ENCODE results near the gene VWCE. TPM values are rescaled to one million over a fixed set of nuclear protein-coding genes. Genes with fewer than 3 reads are reported as not detected.
"Not testable (repeated sequence)": the region's sequence is repeated elsewhere in the genome, so short reads cannot be mapped to it uniquely, and the experiment has no call there.

The VWCE gene
- total RNA-seq, 1 donor from 2014 or later: 0.41 TPM

DNA sequence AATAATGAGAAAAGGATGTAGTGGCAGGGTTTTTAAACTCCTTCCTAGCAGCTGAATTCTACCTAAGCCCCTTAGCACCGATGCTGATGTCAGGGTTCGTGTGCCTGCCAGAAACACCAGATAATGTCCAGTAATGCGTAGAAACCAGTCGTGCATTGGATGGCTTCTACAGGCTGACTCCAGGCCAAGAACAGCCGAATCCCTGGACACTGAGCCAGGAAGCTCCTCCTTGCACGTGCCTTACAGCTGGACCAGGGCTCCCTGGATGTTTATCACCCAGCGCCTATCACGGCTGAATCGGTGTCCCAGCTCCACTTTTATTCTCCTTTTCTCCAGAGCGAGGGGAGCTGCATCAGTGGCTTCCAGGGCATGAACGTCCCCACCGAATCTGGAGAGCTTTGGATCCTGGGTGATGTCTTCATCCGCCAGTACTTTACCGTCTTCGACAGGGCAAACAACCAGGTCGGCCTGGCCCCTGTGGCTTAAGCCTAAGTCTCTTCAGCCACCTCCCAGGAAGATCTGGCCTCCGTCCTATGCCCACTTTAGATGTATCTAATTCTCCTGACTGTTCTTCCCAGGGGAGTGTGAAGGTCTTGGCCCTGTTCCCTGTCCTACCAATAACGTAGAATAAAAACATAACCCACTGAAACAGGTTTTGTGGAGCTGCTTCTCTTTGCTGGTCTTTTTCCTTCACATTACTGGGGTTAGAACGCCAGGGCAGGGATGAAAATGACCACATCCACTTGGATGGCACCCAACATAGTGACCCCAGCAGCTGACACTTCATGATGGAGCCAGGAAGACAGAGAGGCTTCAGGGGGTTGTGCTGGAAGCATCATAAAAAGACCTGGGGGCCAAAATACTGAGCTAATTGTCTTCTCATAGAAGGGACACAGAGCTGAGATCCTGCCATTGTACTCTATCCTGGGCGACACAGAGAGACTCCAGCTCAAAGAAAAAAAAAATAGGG is 44.0 kb downstream of the VWCE start:
- DNase-seq: peak; percentile 83

DNA sequence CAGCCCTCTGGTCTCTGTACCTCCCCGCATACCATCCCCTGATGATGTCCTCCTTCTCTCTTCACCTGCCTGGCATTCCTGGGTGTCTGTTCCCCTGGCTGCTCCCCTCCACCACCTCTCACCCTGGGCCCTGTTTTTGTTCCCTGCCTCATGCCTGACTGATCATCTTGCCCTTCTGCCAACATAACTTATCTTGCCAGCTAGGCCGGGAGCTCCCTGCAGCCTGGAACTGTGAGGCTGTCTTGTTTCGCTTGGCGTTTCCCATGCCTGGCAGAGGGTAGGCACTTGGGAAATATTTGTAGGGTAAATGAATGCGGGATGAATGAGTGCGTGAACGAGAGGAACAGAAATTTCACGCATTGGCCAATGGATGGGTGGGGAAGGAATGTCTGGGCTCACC is 45.9 kb downstream of the VWCE start:
- DNase-seq: not testable (repeated sequence)

DNA sequence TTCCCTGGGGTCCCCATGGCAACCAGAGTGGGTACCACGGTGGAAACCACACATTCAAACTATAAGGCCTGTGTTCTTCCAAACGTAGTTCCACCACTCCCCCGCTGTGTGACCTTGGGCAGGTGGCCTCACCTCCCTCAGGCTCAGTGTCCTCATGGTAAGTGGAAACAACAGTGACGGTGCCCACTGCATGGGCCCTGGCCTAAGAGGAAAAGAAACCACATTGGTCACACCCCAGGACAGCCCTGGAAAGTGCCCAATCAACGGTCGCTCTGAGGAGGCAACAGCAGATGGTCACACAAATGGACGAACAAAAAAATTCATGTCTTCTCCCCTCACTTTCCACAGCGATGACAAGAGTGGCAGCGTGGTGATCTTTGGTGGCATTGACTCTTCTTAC is 47.0 kb downstream of the VWCE start:
- DNase-seq: not testable (repeated sequence)

DNA sequence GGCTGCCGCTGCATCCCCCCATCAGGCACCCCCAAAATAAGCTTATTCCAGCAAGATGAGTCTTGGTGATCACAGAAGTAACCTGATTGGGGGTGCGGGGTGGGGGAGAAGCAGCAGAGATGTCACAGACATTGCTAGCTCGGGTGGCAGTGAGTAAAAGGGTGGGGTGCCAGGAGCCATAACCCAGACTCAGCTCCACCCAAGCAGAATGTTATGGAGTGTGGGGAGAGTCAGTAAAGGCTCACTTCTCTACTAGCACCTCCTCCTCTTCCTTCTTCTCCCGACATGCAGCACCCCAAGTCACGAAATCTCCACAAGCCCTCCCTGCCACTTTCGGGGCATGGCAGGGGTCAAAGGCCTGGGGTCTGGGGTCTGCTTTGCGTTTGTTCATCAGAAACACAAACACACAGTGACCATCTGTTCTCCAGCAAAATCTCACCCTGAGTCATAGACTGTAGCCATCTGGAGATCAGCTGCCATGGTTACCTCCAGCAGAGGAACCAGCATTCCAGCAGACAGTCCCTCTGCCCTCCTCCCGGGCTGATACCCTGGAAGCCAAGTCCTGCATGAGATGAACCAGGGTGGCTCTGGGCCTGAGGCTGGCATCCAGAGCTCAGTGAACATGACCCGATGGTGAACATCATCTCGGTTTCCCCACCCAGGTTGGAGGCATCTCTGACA is 49.7 kb downstream of the VWCE start:
- DNase-seq: not testable (repeated sequence)

DNA sequence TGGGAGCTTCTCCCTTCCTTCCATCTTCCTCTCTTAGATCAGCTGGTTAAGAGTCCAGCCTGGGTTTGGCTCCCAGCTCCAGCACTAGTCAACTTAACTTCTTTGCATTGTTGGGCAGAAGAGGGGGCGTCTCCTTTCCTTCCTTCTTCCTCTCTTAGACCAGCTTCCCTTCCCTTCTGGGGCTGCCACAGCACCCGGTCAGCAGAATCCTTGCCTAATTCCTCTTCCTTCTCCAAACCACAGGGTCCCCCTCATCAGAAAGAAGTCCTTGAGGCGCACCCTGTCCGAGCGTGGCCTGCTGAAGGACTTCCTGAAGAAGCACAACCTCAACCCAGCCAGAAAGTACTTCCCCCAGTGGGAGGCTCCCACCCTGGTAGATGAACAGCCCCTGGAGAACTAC is 53.6 kb downstream of the VWCE start:
- DNase-seq: not testable (repeated sequence)

DNA sequence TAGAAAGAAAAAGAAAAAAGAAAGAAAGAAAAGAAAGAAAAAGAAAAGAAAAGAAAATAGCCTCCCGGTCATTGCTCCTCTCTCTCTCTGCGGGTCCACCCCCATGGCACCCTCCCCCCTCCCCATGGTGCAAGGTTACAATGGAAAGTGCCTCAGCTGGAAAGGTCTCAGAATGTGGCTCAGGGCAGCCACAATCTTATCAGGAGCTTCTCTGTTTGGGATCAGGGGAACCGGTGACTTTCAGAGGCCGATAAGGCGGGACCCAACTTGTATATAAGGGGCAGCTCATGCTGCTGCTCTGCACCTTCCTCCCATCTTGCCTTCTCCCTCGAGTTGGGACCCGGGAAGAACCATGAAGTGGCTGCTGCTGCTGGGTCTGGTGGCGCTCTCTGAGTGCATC is 54.2 kb downstream of the VWCE start, which contains the start of gene PGA5:
Gene PGA5 (plus strand): TSS at position 301 of the 400 bp plus-strand sequence. CDS start 52 bp downstream, at position 353.
- DNase-seq: not testable (repeated sequence)

DNA sequence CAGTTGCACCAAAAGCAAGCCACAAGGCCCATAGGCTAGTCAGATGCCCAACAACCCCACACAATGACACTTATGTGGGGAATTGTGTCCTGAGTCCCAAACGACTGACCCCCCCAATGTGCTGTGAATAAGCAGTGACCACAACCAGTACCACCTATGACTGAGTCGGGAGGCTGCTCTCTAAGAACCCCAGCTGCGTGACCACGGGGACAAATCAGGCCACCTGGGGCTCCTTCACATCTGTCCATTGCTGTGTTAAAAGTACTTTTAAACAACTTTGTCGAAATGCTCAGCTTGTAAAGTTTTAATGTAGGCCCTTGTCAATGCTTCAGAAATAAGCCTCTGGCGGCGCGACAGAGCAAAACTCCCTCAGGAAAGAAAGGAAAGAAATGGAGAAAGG is 54.8 kb downstream of the VWCE start:
- DNase-seq: not testable (repeated sequence)

DNA sequence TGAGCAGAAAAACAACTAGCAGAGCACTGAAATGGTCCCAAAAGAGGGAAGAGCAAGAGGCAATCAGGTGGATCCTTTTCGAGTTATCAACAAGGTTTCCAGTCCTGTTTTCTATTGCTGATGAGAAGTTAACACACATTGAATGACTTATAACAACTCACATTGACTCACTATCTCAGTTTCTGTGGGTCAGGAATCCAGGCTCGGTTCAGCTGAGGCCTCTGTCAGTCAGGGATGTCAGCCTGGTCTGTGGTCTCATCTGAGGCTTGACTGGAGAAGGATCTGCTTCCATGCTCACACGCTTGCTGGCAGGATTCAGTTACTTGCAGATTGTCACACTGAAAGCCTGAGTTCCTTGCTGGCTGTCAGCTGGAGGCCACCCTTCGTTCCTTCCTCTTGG is 58.0 kb downstream of the VWCE start:
- not testable (repeated sequence) for DNase-seq

DNA sequence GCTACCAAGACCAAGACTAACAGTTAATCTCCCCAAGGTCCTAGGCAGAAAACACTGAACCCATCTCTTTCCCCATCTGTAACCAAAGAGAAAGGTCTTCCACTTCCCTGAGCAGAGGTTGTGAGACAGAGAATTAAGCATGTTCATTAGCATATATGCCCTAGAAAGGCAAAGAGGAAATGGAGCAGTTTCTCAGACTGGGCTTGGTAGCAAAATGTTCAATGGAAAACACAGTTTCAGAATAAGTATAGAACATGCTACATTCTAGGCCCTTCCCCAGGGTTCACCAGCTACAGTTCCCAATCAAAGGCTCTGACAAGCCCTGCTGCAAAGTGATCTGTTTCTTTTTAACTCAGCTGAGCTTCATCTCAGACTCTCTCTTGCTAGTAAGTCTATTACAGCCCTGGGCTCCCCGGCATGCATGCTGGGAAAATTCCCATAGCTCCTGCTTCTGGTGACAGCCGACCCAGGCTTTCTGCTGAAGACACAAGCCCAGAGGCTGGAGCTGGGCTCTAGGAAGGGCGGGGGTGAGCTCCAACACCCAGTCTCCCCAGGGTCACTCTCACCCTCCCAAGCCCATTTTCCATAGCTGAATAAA is 62.5 kb downstream of the VWCE start:
- DNase-seq: not testable (repeated sequence)

DNA sequence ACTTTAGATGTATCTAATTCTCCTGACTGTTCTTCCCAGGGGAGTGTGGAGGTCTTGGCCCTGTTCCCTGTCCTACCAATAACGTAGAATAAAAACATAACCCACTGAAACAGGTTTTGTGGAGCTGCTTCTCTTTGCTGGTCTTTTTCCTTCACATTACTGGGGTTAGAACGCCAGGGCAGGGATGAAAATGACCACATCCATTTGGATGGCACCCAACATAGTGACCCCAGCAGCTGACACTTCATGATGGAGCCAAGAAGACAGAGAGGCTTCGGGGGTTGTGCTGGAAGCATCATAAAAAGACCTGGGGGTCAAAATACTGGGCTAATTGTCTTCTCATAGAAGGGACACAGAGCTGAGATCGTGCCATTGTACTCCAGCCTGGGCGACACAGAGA is 63.5 kb downstream of the VWCE start:
- not testable (repeated sequence) for DNase-seq

DNA sequence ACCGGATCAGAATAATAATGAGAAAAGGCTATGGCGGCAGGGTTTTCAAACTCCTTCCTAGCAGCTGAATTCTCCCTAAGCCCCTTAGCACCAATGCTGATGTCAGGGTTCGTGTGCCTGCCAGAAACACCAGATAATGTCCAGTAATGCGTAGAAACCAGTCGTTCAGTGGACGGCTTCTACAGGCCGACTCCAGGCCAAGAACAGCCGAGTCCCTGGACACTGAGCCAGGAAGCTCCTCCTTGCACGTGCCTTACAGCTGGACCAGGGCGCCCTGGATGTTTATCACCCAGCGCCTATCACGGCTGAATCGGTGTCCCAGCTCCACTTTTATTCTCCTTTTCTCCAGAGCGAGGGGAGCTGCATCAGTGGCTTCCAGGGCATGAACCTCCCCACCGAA is 64.1 kb downstream of the VWCE start:
- not testable (repeated sequence) for DNase-seq

DNA sequence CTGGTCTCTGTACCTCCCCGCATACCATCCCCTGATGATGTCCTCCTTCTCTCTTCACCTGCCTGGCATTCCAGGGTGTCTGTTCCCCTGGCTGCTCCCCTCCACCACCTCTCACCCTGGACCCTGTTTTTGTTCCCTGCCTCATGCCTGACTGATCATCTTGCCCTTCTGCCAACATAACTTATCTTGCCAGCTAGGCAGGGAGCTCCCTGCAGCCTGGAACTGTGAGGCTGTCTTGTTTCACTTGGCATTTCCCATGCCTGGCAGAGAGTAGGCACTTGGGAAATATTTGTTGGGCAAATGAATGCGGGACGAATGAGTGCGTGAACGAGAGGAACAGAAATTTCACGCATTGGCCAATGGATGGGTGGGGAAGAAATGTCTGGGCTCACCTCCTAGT is 65.7 kb downstream of the VWCE start:
- not testable (repeated sequence) for DNase-seq

DNA sequence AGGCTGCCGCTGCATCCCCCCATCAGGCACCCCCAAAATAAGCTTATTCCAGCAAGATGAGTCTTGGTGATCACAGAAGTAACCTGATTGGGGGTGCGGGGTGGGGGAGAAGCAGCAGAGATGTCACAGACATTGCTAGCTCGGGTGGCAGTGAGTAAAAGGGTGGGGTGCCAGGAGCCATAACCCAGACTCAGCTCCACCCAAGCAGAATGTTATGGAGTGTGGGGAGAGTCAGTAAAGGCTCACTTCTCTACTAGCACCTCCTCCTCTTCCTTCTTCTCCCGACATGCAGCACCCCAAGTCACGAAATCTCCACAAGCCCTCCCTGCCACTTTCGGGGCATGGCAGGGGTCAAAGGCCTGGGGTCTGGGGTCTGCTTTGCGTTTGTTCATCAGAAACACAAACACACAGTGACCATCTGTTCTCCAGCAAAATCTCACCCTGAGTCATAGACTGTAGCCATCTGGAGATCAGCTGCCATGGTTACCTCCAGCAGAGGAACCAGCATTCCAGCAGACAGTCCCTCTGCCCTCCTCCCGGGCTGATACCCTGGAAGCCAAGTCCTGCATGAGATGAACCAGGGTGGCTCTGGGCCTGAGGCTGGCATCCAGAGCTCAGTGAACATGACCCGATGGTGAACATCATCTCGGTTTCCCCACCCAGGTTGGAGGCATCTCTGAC is 68.5 kb downstream of the VWCE start:
- not testable (repeated sequence) for DNase-seq

DNA sequence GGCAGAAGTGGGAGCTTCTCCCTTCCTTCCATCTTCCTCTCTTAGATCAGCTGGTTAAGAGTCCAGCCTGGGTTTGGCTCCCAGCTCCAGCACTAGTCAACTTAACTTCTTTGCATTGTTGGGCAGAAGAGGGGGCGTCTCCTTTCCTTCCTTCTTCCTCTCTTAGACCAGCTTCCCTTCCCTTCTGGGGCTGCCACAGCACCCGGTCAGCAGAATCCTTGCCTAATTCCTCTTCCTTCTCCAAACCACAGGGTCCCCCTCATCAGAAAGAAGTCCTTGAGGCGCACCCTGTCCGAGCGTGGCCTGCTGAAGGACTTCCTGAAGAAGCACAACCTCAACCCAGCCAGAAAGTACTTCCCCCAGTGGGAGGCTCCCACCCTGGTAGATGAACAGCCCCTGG is 72.4 kb downstream of the VWCE start:
- DNase-seq: not testable (repeated sequence)

DNA sequence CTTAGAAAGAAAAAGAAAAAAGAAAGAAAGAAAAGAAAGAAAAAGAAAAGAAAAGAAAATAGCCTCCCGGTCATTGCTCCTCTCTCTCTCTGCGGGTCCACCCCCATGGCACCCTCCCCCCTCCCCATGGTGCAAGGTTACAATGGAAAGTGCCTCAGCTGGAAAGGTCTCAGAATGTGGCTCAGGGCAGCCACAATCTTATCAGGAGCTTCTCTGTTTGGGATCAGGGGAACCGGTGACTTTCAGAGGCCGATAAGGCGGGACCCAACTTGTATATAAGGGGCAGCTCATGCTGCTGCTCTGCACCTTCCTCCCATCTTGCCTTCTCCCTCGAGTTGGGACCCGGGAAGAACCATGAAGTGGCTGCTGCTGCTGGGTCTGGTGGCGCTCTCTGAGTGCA is 73.1 kb downstream of the VWCE start, which contains the start of gene PGA4:
Gene PGA4 (plus strand): TSS at position 301 of the 400 bp plus-strand sequence. CDS start 54 bp downstream, at position 355.
- DNase-seq: not testable (repeated sequence)

DNA sequence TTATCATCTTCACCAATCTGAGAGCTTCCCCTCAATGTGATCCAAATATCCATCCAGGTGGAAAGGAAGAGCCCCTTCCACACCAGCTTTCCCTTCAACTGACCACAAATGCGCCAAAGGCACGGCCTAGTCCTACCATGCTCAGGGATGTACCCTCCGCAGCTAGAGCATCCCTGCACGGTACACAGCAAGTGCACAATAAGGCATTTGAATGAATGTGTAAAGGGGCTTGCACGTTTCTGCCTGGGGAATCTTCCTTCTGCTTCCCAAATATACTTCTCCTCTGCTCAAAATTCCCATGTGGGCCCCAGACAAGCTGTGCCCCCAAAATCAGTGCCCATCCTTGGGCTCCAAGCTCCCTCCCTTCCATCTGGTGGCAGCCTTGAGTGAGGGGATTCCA is 76.1 kb downstream of the VWCE start:
- DNase-seq: not testable (repeated sequence)

DNA sequence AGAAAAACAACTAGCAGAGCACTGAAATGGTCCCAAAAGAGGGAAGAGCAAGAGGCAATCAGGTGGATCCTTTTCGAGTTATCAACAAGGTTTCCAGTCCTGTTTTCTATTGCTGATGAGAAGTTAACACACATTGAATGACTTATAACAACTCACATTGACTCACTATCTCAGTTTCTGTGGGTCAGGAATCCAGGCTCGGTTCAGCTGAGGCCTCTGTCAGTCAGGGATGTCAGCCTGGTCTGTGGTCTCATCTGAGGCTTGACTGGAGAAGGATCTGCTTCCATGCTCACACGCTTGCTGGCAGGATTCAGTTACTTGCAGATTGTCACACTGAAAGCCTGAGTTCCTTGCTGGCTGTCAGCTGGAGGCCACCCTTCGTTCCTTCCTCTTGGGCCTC is 76.8 kb downstream of the VWCE start:
- DNase-seq: not testable (repeated sequence)

DNA sequence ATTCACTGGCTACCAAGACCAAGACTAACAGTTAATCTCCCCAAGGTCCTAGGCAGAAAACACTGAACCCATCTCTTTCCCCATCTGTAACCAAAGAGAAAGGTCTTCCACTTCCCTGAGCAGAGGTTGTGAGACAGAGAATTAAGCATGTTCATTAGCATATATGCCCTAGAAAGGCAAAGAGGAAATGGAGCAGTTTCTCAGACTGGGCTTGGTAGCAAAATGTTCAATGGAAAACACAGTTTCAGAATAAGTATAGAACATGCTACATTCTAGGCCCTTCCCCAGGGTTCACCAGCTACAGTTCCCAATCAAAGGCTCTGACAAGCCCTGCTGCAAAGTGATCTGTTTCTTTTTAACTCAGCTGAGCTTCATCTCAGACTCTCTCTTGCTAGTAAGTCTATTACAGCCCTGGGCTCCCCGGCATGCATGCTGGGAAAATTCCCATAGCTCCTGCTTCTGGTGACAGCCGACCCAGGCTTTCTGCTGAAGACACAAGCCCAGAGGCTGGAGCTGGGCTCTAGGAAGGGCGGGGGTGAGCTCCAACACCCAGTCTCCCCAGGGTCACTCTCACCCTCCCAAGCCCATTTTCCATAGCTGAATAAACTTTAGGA is 81.3 kb downstream of the VWCE start:
- not testable (repeated sequence) for DNase-seq

DNA sequence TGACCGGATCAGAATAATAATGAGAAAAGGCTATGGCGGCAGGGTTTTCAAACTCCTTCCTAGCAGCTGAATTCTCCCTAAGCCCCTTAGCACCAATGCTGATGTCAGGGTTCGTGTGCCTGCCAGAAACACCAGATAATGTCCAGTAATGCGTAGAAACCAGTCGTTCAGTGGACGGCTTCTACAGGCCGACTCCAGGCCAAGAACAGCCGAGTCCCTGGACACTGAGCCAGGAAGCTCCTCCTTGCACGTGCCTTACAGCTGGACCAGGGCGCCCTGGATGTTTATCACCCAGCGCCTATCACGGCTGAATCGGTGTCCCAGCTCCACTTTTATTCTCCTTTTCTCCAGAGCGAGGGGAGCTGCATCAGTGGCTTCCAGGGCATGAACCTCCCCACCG is 82.9 kb downstream of the VWCE start:
- DNase-seq: not testable (repeated sequence)

DNA sequence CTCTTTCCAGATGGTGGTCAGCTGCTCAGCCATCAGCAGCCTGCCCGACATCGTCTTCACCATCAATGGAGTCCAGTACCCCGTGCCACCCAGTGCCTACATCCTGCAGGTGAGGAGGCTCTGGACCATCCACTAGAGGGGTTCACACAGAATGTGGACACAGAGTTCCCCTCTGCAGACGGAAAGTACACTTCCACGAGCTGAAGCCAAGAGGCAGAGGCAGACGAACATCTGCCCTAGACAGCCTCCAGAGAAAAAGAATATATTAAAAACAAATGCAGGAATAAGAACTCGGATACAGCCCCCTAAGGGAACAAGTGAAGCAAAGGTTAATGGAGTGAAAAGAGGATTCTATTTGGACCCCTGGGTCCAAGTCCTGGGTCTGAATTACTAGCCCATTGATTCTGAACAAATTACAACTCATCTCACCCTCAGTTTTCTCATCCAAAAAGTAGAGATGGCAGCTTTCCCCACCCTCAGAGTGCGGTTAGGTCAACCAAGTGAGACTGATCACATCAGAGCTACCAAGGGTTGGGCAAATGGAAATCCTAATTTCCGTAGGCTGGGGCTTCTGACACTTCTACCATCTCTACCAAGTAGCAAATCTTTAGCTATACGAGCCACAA is 83.7 kb downstream of the VWCE start:
- DNase-seq: not testable (repeated sequence)

DNA sequence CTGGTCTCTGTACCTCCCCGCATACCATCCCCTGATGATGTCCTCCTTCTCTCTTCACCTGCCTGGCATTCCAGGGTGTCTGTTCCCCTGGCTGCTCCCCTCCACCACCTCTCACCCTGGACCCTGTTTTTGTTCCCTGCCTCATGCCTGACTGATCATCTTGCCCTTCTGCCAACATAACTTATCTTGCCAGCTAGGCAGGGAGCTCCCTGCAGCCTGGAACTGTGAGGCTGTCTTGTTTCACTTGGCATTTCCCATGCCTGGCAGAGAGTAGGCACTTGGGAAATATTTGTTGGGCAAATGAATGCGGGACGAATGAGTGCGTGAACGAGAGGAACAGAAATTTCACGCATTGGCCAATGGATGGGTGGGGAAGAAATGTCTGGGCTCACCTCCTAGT is 84.5 kb downstream of the VWCE start:
- not testable (repeated sequence) for DNase-seq

Data from tongue (tissue), 2 donors.